Stimulated activated CD8-positive, alpha-beta memory T cell treated with anti-CD3 and anti-CD28 coated beads, Interleukin-12 subunit alpha, Interleukin-12 subunit beta, amount 100 ng/mL, for 24 hours (primary cell): Measurements from ENCODE around the gene SYTL2.
"Not testable (repeated sequence)": the region's sequence is repeated elsewhere in the genome, so short reads cannot be mapped to it uniquely, and the experiment has no call there.

Experiments used
- DNase-seq: peaks from one replicate; pipeline ENCODE4 v3.0.0-alpha.2; 2020; ENCODE audit errors: extremely low read depth

Gene SYTL2

GRCh38 chr11:85791409-85791990, 19.4 kb downstream of the SYTL2 start:
- DNase-seq: no peak

GRCh38 chr11:85787809-85788760, 22.9 kb downstream of the SYTL2 start:
- DNase-seq: no peak

GRCh38 chr11:85787168-85787567, 23.8 kb downstream of the SYTL2 start:
- DNase-seq: no peak

- DNase-seq: no peak
These were observed 26.3 kb downstream of the SYTL2 start for GRCh38 chr11:85784480-85785265.

GRCh38 chr11:85783758-85784157, 27.2 kb downstream of the SYTL2 start:
- no peak for DNase-seq

- not testable (repeated sequence) for DNase-seq
These were observed 30.0 kb downstream of the SYTL2 start for GRCh38 chr11:85780780-85781517.

GRCh38 chr11:85779956-85780640, 30.8 kb downstream of the SYTL2 start:
- DNase-seq: no peak

- not testable (repeated sequence) for DNase-seq
These were observed 33.4 kb downstream of the SYTL2 start for GRCh38 chr11:85777603-85777972.

- no peak for DNase-seq
These were observed 33.9 kb downstream of the SYTL2 start for GRCh38 chr11:85776951-85777602.

- no peak for DNase-seq
These were observed 36.5 kb downstream of the SYTL2 start for GRCh38 chr11:85774256-85775101.

- DNase-seq: no peak
These were observed 38.2 kb downstream of the SYTL2 start for GRCh38 chr11:85772695-85773094.

- DNase-seq: no peak
These were observed 39.4 kb downstream of the SYTL2 start for GRCh38 chr11:85771568-85771967.

GRCh38 chr11:85769771-85770170, 41.2 kb downstream of the SYTL2 start:
- no peak for DNase-seq

GRCh38 chr11:85768473-85769146, 42.3 kb downstream of the SYTL2 start:
- DNase-seq: no peak

- no peak for DNase-seq
These were observed 43.5 kb downstream of the SYTL2 start for GRCh38 chr11:85767246-85767945.

GRCh38 chr11:85766721-85767161, 44.2 kb downstream of the SYTL2 start:
- DNase-seq: no peak

GRCh38 chr11:85764796-85765195, 46.1 kb downstream of the SYTL2 start:
- DNase-seq: no peak

GRCh38 chr11:85762226-85762625, 48.7 kb downstream of the SYTL2 start:
- DNase-seq: no peak
